Endometrial microvascular endothelial cells (primary cell): Measurements from ENCODE around the gene SIRT5. TPM values are rescaled to one million over a fixed set of nuclear protein-coding genes. Genes with fewer than 3 reads are reported as not detected.

Source experiments
- in situ Hi-C: cut with HindIII; loops from 2 replicates; pipeline ENCODE4 v1.10.0; 2017; ENCODE audit warnings: low sequenced_read_pairs, low pct_unique_long_range_greater_than_20kb; ENCODE audit errors: inconsistent ontology term
- total RNA-seq: library from RNA; depleted of rRNA; stranded (reverse); fragments of >200 nt; gene quantifications from one replicate; pipeline ENCODE4 v1.2.3, GENCODE V29; 2015; ENCODE audit errors: inconsistent ontology term

The SIRT5 gene
- total RNA-seq, 1 donor from 2014 or later: 7.0 TPM

DNA sequence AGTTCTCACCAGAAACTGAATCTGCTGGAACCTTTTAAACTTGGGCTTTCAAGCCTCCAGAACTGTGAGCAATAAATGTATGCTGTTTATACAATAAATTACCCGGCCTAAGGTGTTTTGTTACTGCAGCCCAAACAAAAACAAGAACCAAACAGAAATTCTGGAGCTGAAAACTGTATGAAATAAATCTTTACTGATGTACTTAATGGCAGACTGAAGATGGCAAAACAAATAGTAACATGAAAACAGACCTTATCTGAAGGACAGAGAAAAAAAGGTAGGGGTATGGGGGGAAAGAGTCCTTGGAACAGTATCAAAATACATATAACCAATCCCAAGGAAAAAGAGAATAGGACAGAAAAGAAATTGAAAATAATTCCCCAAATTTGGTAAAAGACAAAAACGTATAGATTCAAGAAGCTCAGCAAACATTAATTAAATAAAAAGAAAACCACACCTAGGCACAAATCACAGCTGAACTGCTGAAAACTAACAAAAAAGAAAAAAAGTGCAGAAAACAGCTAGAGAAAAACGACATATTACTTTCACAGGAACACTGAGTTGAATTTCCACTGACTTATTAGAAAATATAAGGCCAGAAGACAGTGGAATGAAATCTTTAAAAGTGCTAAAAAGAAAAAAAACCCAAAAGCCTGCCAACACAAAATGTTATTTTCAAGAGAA, 88.4 kb downstream of the SIRT5 start:
- in situ Hi-C loops: no loop called here

DNA sequence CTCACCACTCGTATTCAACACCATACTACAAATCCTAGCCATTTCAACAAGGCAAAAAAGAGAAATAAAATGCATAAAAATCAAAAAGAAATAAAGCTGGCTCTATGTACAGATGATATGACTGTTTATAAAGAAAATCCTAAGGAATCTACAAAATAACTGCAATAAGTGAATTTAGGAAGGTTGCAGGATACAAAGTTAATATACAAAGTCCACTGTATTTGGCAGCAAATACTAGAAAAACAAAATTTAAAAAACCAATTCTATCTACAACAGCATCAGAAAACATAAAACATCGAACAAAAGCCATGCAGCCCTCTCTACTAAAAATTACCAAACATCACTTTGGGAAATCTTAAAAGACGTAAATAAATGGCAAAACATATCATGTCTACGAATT, 89.6 kb downstream of the SIRT5 start:
- in situ Hi-C loops: no loop called here

Other genes starting within 250 kb of the SIRT5 start
- gene TBC1D7, start 246.1 kb upstream of the SIRT5 start, total RNA-seq: 10.3 TPM
- gene GFOD1, start 87.0 kb upstream of the SIRT5 start, total RNA-seq: 27.7 TPM
- gene NOL7, start 40.7 kb downstream of the SIRT5 start, total RNA-seq: 83.3 TPM
- gene RANBP9, start 137.2 kb downstream of the SIRT5 start, total RNA-seq: 26.0 TPM
- gene MCUR1, start 240.0 kb downstream of the SIRT5 start, total RNA-seq: 9.6 TPM